AG20443 (cell line): ENCODE data around the gene ALKBH3.
A peak's percentile ranks its signal among the peaks of the same experiment; 100 is the strongest.

Experiments
- DNase-seq: peaks from one replicate; pipeline ENCODE4 v3.0.0; 2012; ENCODE audit warnings: low spot score, mixed read lengths

ALKBH3 gene

DNA sequence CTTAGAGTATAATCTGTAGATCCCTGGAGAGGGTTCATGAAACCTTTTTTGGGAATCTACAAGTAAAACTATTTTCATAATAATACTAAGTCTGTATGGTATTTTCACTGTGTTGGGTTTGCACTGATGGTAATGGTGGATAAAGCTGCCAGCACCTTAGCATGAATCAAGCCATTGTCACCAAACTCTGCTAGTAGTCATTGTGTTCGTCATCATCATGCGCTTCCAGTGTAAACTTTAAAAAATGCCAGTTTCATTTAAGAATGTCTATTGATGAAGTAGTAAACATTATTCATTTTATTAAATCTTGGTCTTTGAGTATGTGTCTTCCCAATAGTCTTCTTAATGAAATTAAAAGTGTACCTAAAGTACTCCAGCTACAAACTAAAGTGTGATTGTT, 15.0 kb downstream of the ALKBH3 start:
- no peak for DNase-seq

DNA sequence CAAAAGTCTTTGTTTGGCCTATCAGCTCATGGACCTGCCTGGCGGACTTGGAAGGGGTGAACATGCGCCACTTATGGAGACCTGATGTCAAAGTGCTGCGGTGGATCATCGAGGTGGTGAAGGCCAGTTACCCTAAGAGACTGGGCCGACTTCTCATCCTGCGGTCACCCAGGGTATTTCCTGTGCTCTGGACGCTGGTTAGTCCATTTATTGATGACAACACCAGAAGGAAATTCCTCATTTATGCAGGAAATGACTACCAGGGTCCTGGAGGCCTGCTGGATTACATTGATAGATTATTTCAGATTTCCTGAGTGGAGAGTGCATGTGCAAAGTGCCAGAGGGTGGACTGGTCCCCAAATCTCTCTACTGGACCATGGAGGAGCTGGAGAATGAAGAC, 17.9 kb downstream of the ALKBH3 start:
- no peak for DNase-seq

DNA sequence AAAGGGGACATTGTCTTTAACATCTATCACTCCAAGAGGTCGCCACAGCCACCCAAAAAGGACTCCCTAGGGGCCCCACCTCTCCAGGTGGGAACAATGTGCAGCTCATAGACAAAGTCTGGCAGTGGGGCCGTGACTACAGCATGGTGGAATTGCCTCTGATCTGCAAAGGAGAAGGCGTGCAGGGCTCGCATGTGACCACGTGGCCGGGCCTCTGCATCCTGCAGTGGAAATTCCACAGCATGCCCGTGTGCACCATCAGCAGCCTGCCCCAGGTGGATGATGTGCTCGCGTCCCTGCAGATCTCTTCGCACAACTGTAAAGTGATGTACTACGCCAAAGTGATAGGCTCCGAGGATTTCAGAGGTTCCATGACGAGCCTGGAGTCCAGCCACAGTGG, 18.5 kb downstream of the ALKBH3 start:
- DNase-seq: no peak

DNA sequence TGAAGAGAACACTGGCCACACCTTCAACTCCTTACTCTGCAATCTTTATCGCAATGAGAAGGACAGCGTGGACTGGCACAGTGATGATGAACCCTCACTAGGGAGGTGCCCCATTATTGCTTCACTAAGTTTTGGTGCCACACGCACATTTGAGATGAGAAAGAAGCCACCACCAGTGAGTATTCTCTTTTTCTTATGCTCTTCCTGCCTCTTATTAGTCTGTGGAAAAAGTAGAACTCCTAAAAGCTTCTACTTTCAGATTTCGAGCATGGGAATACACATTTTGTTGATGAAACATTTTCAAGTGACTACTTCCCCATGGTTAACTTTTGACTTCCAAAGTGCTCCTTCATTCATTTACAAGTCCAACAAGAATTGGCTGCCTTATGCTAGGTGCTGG, 20.9 kb downstream of the ALKBH3 start:
- DNase-seq: no peak

DNA sequence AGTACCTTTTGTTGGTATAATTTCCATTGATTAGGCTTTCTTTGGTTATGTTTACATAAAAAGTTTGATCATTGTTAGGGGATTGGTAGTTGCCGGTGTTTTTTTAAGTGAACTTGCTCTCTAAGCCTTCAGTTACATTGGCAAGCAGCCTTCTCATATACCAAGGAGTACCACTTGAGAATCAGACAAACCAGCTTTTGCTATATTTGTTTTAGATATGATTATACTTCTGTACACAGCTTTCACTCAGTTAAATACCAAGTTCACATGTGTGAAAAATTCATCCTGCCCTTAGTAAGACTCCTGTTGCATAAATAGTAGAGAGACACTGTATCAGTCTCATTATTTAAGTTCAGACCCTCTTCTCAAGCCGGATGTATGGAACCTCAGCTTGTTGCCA, 22.4 kb downstream of the ALKBH3 start:
- DNase-seq: no peak

DNA sequence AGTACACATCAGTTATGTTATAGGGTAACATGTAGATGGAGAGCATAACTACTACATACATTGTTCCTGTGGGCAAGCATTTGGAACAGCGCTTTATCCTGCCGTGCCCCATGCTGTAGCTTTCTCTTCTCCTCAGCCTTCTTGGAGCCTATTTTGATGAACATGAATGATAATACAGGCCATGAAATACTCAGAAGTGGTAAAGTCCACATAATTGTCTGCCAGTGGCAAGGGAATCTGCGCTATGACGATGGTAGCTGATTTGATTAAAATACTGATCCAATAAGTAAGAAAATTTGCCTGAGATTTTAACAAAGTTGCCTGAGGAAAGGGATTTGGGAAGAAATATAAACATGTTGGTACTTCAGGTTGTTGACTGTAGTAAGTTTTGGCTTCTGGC, 23.3 kb downstream of the ALKBH3 start:
- DNase-seq: no peak

DNA sequence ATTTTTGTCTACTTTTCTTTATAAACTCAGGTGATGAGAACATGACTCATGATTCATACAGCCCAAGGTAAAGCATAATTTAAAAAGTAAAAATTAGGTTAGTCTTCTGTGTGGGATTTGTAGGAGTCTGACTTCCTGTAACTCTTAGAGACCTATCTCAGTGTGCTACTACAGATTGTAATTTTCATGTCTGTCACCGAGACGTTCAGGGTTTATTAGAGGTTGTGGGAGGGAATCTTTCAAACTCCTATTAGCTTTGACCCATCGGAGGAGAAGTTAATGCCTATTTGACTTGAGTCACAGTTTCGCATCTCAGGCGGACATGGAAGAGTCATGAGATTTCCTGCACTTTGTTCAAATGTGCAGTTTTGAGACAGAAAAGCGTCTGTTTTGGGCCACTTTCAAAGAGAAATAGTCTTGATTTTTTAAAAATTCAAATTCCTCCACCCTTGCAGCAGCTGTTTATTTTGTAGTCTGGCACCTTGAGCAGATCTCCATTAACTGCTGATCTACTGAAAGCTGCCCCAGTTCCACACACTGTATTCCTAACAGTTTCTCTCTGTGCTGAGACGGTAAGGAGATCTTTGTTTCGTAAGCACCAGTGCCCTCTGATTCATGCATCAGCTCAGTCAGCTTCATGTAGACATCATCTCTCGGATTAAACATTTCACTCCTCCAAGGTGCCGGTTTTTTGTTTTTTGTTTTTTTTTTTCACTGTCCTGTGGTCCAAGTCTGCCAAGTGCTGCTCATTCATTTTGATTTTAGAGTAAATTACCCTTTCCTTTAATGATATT, 24.3 kb downstream of the ALKBH3 start:
- DNase-seq: peak; percentile 27

DNA sequence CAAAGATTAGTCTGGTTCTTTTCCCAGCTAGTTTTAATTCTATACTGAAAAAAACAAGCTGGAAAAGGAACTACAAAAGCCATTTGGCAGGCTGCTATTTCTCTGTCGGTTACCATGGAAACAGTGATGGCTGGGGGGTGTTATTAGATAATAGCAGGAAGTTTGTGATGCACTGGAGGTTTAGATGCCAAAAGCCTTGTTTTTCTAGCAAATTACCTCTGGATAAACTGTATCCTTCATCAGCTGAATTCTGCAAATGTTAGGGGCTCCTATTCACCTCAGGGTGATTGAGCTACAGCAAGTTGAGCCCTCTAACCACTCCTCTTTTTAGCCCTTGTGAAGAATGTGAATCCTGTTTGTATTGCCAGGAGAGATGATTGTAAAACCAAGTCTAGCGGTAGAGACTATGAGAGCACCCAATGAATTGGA, 25.2 kb downstream of the ALKBH3 start:
- no peak for DNase-seq

DNA sequence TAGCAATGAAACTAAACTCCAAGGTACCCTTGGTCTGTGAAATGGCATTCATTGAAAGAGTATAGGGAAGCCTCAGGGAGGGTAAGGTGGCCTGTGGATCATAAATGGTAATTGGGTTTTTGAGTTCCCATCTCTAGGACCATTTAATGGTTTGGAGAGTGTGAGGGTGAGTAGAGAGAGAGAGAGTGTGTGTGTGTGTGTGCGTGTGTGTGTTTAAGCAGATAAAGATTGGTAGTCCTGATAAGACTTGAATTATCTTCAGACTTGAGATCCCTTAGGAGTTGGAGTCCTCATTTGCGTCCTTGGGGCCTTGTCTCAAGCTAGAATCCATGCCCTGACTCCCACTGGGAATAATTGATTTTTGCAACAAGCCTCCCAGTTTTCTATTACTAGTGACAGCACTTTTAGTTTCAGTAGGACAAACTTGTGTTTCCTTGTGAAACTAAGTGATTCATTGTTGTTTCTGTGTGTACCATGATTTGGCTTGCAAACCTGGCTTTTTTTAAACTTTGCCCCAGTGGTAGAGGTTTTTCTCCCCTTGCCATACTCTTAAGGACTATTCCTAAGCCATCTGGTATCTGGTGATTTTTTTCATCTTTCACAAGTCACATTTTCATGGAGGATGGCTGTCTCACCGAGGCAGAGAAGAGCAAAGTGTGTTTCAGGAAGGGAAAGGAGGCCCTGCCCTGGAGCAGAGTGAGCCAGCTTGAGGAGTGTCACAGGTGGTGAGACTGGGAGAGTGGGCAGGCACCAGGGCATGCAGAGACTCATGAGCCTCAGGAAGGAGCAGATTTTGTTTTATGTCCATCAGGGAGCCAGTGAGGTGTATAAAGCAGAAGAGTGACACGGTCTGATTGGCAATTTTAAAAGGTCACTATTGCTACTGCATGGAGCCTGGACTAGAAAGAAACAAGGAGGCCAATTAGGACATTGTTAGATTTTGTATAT, 26.7 kb downstream of the ALKBH3 start:
- DNase-seq: no peak

DNA sequence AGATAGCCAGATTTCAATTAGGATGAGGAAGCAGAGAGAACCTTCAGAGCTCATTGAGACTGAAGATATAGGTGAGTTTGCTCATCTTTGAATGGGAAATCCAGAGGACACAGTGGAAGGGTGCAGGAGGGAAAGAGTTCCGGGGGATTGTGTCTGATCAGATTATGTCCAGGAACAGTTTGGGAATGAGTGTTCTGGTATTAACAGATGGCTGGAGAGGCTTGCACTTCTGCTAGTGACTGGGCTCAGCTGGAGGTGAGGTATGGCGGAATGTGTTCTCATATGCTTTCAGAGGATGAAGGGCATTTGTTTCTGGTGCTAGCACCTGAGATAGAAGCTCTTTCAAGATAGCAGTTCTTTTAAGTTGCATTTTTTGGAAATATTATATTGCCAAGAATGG, 27.6 kb downstream of the ALKBH3 start:
- no peak for DNase-seq

DNA sequence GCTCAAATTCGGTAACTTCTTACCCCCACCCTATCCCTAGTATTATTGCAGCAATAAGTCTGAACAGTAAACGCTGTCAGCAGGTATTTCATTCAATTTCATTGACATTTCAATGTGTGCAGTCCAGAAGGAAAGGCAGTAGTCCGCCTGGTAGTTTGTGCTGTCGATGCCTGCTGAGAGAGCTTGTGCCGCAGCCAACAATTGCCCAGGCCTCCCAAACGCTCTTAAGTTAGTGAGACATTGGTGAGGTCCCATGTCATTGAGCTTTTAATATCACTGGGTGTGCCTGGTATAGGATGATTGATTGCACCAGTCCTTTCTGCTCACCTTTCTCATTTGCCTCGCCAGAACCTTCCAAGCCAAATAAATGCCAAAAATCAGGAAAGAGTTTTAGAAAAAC, 28.1 kb downstream of the ALKBH3 start:
- DNase-seq: no peak

DNA sequence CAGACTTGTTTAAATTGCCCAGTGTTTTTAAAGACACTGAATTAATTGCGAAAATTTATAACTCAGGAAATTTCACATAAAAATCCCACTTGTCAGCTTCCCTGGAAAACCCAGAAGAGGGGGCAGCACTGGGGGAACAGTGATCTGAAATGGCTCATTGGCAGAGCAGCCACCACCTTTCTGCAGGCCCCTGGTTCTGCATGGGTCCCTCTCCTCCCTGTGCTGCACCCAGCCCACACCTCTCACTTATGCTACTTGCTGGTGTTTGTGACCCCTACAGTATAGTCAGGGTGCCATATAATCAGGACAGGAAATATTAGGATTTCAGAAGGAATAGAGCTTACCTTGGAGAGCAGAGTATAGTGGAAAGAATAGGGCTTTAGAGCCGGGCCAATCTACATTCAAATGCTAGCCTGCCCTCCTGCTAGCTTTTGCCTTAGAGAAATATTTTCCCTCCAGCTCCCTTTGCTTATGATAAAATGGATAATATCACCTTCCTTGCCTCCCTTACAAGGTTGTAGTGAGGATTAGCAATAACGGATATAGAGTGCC, 33.3 kb downstream of the ALKBH3 start:
- DNase-seq: no peak

DNA sequence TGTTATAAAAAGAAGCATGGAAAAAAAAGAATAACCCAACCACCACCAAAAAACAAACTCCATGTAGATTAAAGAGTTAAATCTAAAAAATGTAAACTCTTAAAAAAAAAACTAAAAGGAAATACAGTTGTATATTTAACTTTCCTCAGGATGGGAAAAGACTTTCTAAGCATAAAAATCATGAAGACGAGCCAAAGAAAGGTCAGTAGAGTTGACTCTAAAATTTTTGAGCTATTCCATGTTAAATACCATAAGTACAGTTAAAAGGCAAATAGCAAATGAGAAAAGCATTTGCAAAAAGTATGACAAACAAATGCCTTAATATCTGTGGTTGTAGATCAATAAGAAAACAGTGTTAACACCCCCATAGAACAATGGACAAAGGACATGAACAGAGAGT, 33.8 kb downstream of the ALKBH3 start:
- no peak for DNase-seq

DNA sequence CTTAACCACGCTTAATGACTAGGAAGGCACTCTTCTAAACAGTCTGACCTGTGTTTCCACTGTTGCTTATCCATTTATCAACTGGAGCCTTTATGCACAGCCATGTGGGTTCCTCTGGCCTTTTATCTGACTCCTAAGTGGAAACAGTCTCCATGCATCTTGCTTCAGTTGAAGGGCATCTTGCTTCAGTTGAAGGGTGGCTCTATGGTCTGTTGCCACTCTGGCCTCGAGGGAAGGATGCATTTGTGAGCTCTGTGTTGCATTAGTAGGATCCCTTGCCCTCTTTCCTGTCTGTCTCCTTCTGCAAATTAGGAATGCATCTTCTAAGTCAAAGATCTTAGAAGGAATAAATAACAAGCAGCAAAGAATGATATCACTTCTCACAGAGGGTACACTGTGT, 36.0 kb downstream of the ALKBH3 start:
- DNase-seq: no peak

DNA sequence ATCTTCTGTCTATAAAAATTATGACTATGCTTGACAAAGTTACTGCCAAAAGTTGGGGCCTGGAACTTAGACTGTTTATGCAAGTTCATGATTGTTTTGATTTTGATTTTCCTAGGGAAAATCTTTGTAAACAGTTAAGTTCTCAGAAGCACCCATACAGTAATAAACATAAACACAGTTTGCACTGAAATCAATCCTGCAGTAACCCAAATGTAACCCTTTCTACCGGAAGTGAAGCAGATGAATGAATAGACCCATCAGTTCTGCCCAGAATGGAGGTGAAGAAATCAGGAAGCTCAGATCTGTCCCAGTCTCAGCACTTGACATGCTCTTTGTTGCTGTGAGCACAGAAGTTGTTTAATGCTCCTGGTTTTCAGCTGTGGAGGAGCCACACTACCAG, 37.2 kb downstream of the ALKBH3 start:
- DNase-seq: no peak

DNA sequence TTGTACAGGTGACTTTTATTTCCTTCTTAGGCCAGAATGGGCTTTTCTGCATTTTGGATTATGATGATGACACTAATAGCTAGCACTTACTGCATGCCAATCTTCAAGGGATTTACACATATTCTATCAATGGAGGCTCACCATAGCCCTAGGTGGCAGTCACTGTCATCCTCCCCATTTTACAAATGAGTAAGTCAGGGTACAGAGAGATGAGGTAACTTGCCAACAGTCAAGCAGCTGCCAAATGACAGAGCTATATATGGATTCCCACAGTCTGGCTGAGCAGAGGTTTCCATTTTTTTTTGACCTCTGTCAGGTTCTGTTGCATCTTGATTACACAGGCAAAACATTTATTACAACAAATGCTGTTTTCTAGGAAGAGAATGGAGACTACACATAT, 38.0 kb downstream of the ALKBH3 start:
- no peak for DNase-seq

DNA sequence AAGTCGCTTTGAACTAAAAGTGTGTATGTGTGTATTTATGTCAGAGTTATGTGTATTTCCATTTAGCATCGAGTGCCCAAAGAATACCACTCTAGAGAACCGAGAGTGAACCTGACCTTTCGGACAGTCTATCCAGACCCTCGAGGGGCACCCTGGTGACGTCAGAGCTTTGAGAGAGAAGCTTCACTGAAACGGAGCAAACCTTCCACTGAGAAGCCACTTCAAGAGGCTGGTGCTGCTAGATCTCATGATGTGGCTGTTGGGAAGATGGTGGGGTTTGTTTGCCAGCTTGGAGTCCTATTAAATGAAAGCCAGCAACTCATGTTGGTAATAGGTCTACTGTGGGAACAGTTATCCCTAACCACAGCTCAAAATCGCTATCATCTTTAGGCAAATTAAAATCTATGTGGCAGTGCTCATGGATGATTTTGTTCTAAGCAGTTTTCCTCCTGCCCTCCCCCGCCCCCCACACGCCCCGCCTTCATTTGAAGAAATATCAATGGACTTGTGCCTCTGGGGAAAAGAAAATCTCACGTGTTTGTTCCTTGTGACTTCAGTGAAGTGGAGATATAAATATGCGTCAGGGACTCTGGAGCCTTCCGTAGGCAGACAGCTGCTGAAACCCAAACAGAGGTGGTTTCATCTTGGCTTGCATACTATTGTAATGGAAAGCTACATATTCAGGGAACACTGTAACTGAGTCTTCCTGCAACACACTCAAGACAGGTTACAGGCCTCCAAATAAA, 39.4 kb downstream of the ALKBH3 start:
- DNase-seq: no peak

DNA sequence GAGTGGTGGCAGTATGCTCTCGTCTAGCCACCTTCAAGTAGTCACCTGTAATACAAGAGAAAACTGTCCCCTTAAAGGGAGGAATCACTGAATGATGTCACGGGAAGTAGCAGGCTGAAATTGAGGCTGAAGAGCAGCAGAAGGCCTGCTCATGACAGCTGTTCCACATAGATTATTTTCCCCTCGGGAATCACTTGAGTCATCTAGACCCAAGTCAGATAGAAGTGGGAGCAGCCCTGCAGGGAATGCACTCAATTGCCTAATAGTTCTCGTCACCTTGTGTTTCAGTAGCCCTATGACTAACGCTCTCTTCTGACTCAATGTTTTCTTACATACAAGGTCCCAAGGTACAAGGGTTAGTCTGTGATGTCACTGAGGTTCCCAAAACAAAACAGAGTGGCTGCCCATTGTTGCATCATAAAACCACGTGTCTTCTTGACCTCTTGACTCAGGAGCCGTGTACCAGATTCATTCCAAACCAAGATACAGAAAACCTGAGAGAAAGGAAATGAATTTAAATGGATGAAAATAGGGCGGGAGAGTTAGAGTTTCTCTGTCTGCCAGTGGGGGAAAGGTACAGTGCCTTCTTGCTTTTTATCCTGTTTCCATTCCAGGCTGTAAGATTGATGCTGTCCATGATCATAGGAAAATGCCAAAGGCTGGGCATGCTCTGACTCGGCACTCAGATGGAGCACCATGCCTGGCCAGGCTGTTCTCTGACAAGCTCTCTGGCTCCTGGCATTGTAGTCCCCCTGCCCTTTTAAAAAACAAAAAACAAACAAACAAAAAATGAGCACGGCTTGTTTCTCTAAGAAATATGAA, 40.2 kb downstream of the ALKBH3 start:
- DNase-seq: peak; percentile 93

DNA sequence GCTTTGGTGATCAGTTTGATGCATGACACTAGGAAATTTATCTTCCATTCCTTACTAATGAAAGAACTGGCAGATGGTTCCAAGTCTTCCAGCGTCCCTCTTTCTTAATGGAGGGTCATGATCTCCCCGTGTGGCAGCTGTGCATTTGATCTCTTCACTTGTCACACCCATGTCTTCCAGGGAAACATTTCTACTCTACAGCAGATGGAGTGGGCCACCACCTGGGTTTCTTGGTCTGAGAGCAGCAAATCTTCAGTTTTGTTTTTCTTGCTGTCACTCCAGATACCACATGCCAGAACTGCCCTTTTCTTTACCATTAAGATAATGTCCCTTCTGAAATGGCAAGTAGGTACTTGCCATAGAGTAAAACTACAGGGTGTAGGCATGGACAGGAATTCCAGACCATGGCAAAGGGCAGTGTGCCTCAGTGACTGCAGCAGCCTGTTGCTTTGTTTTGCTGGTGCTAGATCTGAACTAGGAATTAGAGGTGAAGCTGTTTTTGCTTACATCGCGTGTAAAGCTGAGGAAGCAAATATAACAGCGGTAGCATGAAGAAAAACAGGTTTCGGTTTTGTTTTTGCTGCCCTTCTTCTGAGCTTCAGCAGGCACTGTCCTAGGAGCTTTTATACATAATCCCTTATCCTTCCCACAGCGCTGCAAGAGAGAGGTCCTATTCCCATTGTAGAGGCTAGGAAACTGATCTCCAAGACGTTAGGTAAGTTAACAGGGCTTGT, 41.1 kb downstream of the ALKBH3 start:
- no peak for DNase-seq

DNA sequence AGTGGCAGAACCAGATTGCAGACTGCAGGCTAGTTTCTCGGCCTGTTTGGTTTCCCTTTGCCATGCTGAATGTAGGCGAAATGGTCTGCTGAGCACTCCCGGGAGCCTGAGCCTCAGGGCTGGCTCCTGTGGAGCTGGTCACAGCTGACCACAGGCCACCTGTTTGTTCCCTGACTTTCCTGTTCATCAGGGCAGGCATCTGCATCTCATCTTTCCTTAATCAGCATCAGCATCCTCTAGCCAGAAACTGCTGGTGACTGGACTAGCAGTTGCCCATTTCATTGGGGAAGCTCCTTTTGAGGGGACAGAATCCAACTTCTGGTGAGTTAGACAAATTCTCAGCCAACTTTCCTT, 41.6 kb downstream of the ALKBH3 start:
- no peak for DNase-seq
